Amygdala (tissue), 56 donors: ENCODE results near the gene CHST8.
"Not testable (repeated sequence)": the region's sequence is repeated elsewhere in the genome, so short reads cannot be mapped to it uniquely, and the experiment has no call there.

Experiments used
- DNase-seq, 56 donors: peaks; one replicate each; lab custom pipeline; 2025; lab: John Stamatoyannopoulos, UW

The CHST8 gene

DNA sequence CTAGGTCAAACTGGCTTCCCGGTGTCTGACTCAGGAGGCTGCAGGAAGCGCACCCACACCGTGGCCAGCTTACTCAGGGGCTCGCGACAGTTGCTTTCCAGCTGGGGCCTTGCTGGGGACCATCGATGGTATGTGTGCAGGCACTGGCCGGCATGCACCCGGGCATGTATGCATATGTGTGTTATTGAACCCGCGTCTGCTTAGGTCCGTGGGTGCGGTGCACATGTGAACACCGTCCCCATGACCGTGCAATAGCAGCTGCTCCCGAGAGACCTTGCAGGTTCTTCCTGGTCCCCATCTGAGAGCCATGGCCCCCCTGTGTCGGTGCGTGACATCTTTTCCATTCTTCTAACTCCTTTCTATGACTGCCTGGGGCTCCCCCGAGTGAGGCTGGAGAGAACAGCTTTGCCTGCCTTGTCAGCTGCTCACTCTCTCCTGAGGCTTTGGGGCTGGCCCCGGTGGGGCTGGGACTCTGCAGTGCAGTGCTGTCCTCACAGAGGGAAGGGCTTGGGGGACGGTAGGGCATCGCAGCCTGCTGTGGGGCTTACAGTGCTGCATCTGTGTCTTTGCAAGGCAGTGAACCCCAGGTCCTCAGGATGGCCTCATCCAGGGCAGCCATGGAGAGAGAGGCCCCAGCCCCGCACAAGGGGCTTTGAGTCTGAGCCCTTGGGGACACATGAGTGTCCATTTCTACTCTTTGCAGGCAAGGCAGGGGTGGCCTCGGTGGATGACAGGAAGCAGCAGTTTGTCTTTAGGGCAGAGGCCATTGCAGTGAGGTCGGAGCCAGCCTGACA lies 65.1 kb downstream of the CHST8 start:
- no peak for DNase-seq

DNA sequence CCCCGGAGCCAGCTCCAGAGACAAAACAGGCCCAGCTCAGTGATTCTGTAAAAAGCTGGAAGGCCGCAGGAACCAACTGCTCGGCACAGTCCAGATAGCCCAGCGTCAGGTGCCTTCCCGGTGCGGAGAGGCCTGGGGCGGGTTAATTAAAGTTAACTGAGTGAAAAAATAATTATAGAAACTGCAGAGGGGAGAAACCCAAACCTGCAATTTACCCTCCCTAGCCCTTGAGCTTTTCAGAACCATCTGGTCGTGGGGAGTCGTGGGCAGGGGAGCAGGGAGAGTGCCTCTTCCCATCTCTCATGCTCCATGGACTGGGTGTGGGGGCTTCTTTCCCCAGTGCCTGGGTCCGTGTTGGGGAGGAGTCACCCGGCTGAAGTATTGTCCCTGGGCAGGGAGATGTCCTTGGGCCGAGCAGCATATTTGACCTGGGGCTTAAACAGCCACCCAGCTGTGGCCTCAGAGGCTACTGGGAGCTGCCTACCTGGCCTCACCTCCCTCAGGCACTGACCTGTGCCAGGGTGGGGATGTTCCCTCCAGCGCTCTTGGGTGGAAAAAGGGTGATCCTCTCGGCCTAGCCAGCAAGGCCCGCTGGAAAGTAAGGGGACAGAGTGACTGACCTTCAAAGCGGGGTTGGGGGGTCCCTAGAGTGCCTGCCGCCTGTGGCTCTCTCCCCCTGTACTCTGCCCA lies 65.9 kb downstream of the CHST8 start:
- no peak for DNase-seq

DNA sequence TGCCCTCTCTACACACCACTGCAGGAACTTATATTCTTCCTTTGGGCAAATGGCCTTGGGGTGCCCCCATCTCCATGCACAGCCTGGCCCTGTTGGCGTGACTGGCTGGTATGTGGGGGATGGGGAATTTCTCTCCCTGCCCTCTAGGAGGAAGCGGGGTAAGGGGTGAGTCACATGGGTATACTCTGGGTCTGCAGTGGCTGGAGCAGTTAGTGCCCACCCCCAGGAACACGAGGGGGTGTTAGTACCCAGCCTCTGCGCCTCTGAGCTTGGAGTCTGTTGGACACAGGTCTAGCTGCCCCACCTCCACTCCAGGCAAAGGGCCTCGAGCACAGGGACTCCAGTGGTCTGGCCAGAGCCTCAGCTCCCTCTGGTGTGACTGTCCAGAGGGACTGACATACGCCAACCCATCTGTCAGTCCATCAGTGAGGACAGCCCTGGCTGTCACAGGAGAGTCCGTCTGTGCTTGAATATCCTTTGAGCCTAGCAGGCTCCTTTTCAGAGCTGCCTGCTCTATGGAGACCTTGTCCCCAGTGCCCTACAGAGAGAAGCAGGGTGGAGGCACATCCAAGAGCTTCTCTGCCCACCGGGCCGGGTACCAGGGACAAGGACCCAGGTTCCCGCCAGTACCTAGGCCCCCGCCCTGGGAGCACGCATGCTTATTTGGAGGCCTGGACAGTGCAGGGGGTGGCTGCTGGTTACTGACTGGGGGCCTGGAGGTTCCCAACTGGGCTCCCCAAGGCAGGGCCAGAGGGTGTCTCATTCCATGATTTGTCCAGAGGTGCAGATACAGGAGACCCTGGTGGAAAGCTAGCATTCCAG lies 66.6 kb downstream of the CHST8 start:
- no peak for DNase-seq

DNA sequence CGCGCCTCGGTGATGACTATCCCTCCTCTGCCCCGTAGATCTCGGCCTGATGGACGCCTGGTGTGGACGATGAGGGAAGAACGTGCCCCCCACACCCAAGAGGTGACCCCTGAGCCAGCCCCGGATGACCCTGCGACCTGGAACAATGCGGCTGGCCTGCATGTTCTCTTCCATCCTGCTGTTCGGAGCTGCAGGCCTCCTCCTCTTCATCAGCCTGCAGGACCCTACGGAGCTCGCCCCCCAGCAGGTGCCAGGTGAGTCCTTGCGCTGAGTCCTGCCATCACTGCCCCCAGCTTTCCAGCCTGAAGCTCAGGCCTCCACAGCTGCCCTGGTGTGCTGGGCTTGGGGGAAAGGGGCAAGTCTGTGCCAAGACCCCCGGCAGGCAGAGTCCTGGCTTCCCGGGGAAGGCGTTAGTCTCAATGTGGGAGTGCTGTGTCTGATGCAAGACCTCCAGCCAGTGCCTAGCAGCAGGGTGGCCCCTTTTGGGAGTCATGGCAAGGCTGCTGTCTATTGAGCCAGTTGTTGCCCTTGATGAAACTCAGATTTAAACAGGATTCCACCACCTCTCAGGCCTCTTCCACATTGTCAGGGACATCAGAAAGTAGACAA lies 67.5 kb downstream of the CHST8 start:
- DNase-seq = no peak

DNA sequence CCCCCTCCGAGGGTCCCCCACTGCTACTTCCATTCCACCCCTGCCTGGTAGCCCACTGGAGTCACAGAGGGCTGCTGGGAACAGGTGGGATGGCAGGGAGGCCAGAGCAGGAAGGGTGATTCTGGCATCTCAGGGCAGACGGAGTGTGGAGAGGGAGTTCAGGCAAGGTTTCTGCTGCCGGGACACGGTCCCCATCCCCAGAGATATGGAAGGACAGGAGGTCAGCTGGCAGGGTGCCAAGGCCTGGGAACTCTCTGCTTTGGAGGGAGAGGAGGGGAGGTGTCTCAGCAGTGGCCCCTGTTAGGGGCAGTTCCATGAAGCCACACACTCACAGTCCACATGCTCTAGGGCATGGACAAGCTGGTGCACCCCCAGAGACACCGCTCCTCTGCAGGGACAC lies 68.1 kb downstream of the CHST8 start:
- peak in 1 of 56 donors; percentile 14 for DNase-seq

DNA sequence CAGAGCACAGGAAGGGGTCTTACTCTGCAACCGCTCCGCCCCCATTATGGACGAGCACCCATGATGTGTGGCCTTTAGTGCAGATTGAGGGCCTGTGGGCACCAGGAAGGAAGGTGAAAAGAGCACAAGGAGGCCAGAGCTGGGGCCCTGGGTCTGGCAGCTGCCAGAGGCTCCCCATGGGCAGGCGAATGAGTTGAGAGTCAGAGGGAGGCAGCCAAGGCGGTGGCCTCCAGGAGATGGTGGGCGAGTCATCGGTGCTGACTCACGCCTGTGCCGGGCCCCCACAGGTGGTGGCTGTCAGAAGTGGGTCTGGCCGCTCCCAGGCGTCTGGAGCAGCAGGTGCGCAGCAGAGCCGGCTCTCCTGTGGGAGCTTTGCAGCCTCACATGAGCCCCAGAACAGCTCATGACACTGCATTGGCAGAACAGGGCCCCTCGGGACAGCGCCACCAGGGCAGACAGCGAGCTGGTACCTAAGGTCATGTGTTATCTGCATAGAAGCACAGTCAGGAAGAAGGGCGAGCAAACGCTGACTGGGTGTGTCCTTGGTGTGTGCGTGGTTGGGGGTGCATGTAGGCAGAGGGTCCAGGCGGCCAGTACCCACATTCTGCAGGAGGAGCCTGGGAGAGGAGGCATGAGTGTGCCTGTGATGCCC lies 68.8 kb downstream of the CHST8 start:
- no peak for DNase-seq

DNA sequence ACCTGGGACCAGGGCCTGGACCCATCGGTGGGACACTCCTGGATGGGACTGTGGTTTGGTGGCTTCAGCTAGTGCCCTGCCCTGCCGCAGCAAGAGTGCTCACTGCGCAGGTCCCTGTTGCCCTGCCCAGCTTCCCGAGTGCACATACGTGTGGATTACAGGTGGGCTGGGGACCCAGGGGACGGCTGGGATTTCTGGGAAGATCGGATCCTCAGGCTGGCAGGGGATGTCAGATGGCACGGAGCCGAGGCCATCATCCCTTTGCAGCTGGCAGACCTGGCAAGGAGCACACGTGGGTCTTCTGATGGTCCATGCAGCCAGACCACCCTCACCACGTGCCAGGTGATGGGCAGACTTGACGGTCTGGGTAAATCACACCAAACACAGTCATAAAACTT lies 69.3 kb downstream of the CHST8 start:
- DNase-seq = no peak

DNA sequence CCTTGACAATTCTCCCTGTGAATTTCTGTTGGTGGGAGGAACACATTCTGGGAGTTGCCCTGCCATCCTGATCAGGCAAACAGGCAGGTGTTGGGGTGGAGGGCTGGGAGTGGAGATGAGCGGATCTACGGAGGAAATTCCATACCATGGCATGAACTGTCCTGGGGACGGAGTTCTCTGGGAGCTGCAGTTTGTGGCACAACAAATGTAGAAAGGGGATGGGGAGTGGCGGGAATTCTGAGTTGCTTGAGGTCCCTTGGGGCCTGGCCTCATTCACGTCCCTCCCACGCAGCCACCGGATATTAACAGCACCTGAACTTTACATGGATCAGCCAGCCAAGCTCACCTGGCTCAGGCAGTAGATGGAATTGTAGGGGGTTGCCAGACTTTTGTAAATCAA lies 70.0 kb downstream of the CHST8 start:
- DNase-seq = no peak

DNA sequence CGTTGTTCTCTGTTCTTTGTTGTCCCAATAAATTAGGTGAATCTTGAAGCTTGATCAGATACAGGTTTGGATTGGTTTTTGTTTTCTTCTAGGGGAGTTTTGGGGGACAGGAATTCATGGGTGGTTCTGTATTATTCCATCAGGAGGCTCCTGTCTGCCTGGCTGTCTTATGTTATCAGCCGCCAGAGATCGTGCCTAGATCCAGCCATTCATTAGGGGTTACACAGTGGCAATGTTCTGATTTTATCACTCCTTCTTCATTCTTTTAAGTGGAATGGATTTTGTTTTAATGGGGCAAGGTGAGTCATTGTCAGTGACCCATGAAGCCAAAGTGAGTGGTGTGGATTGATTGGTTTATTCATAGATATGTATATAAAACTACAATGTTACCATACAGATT lies 71.9 kb downstream of the CHST8 start:
- DNase-seq = no peak

DNA sequence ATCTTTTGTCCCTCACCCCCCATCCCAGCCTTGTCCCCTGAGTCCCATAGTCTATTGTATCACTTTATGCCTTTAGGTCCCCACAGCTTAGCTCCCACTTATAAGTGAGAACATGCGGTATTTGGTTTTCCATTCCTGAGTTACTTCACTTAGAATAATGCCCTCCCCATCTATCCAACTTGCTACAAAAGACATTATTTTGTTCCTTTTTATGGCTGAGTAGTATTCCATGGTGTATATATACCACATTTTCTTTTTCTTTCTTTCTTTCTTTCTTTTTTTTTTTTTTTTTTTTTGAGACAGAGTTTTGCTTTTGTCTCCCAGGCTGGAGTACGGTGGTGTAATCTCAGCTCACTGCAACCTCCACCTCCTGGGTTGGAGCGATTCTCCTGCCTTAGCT lies 73.8 kb downstream of the CHST8 start:
- DNase-seq = not testable (repeated sequence)

DNA sequence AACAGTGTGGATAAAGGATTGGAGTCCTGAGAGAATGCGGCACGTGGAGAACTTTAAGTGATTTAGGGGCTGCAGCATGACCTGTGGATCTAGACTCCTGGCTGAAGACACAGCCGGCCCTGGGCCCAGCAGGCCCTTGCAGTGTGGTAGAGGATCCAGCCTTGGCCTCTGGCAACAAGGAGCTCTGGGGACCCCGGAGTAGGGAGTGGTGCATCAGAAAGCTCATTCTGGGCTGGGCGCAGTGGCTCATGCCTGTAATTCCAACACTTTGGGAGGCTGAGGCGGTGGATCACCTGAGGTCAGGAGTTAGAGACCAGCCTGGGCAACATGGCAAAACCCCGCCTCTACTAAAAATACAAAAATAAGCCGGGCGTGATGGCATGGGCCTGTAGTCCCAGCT lies 76.0 kb downstream of the CHST8 start:
- DNase-seq = no peak

DNA sequence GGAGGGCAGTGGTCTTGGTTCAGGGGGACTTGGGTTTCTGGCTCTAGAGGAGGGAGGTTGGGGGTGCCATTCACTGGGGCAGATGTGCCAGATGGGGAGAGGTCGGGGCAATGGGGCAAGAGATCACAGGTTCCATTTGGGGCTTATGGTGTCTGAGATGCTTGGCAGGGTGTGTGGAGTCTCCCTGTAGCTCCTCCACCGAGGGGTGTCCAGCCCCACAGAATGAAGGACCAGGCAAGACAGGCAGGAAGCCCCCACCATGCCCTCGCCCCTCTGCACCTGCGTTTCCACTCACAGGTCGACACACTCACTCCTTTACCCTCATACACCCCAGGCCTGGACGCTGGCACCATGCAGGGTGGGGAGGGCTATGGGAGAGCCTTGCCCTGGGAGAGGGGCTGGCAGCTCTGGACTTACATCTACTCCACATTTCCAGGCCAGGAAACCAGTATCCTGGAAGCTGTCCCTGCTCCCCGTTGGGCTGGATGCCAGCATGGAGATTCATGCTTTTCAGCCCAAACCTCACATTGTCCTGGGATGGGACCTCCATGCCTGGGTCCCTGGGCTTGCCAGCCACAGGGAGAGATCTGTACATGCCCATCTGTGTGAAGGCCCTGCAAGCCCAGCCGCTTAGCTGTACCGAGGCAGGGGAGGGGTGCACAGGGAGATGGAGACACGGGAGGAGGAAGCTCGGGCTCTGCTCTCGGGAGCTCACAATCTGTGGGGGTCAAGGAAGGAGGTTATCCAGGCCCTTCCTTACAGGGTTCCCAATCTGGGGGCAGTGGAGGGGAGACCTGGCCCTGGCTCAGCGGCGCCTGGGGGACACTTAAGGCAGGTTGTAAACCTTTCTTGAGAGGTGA lies 77.1 kb downstream of the CHST8 start:
- DNase-seq = no peak

DNA sequence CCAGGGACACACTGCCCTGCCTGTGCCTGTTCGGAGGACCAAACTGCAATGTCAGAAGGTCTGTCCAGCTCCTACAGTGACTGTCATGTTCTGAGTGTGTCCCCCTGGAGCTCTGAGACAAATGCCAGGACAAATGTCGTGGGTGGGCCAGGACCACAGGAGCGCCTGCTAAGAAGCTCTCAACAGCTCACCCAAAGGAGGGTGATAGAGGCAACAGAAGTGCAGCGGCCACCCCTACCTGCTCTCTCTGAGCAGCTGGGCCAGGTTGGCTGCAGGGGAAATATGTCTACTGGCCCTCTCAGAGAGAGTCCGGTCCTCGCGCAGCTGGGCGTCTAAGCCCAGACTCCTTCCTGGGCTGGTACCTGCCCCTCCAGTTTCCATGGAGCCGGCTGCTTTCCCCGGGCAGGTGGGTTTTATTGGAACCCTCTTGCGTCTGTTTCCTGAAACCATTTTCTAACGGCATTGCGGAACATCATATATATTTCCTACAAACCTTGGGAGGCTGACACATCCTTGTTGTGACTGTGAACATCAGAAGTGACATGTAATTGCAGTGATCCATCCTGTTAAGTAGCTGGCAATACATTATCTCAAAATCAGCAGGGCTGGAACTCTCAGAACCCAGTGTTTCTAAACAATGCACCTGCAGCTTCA lies 78.1 kb downstream of the CHST8 start:
- DNase-seq = no peak

DNA sequence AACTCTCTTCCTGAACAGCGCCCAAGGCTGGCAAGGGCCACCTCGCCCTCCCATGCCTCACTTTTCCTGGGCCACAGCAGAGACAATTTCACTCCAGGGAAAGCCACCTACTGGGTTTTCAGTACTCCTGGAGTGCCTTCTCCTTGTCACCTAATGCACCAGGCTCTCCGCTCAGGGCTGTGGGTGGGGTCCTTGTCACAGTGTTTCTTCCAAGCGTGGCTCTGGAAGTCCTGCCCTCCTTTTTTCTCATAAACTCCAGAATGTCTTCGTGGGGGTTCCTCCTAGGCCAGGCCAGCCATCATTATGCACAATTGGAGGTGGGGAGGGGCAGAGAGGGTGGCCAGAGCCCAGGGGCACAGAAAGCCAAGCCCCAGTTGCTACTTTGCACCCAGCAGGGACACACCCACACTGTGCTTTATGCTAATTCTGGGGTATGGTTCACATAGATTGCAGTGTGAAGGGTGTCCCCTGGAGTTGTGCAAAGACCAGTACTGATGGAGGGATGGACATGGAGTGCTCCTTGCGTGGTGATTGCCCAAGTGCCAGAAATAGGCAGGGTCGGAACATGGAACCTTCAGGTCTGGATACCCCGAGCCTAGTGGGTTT lies 78.8 kb downstream of the CHST8 start:
- DNase-seq = no peak

DNA sequence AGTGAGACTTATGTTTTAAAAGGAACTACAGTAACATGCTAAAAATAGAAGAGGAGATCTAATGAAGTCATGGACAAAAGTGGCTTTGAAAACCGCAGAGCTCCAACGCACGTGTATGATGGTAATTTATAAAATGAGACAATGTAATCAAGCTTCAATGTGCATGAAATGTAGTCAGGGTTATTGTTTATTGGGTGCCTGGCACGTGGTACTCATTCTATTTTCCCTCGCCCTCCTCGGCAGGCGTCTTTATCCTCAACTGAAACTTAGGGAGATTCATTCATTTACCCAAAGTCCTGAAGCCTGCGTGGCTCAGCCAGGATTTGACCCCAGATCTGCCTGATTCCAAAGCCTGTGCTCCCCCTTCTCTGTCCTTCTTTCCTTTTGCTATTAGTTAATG lies 79.8 kb downstream of the CHST8 start:
- no peak for DNase-seq

DNA sequence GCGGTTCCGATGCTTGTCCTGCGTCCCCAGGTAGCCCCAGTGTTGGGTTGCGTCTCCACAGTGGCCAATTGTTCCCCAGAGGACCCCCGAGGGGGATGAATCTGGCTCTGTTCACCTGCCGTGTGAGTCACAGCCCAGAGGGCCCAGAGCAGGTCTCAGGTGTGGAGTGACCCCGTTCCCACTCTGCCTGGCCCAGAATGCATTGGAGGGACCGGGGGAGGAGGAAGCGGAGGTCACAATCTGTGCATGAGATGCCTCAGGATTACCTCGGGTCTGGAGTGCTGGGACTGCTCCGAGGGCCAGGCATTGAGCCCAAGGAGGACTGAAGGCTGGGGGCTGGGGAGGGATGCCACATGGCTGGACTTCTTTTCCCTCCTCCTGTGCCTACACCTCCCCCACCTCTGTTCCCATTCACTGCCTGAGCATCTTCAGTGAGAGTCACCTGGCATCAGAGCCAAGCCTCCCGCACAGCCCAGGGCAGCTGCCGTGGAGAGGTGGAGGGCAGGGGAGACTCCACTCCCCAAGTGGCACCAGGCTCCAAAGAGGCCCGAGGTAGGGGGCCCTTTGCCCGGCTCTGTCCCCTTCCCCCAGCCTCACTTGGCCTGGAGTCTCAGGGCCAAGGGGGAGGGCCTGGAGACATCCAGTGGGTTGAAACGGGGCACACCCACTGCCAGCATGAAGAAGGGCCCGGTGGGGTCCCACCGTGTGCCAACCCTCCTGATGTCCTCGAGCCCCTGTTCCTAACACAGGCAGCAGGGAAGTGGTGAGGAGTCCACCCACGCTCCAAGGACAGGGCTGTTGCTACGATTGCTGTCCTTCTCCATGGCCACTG lies 81.1 kb downstream of the CHST8 start:
- DNase-seq = no peak

DNA sequence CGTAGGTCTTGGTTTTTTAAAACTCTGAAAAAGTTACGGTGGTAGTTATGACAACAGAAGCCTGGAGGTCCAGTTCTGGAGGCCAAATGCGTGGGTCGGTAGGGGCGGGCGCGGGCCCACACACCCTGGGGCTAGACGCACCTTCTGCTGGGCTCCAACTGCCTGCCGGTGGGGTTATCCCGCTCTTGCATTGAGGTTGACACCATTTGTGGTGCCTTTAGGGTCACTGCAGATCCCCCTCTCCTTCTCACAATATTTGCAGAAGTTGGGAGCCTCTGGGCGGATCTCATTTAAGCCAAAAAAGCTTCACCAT lies 81.6 kb downstream of the CHST8 start:
- no peak for DNase-seq

DNA sequence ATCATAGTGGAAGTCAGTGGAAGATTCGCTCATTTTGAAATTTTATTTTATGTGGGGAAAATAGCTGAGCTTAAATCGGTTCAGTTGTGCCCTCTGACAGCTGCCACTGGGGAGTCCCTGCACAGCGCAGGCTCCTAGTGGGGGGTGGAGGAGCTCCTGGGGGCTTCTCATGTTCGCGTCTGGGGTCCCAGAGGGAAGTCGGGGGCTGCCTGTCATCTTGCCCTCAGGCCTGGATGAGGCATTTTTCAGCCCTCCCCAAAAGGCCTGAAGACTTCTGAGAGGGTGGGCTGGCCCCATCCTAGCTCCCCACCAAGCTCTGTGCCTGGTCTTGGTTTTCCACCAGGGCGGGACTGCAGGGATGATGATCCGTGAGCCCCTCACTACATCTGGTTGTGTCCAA lies 82.1 kb downstream of the CHST8 start:
- DNase-seq = no peak
